Activated naive CD8-positive, alpha-beta T cell (primary cell): Measurements from ENCODE around the gene COX6B2.
A peak's percentile ranks its signal among the peaks of the same experiment; 100 is the strongest.
"Not testable (repeated sequence)": the region's sequence is repeated elsewhere in the genome, so short reads cannot be mapped to it uniquely, and the experiment has no call there.

Source experiments
- H3K27ac Mint-ChIP-seq: one replicate; pipeline ENCODE4 v1.8.0; 2021; ENCODE audit warnings: mixed read lengths
- H3K27me3 Mint-ChIP-seq: one replicate; pipeline ENCODE4 v1.8.0; 2021; ENCODE audit warnings: mixed read lengths
- H3K36me3 Mint-ChIP-seq: one replicate; pipeline ENCODE4 v1.8.0; 2021; ENCODE audit warnings: mixed read lengths
- H3K4me1 Mint-ChIP-seq: one replicate; pipeline ENCODE4 v1.8.0; 2021; ENCODE audit warnings: low read depth, mixed read lengths
- H3K4me3 Mint-ChIP-seq: one replicate; pipeline ENCODE4 v1.8.0; 2021; ENCODE audit warnings: mild to moderate bottlenecking, mixed read lengths
- H3K9me3 Mint-ChIP-seq: one replicate; pipeline ENCODE4 v1.8.0; 2021; ENCODE audit warnings: low read depth, mixed read lengths

The COX6B2 gene

GRCh38 chr19:55354698-55355212 lies at the start of gene COX6B2:
TSS of gene COX6B2 (minus strand) at chr19:55354719. CDS start at chr19:55354521, 198 bp downstream.
- Mint-ChIP-seq H3K36me3 (no peaks in the 10 kb centered on the region), H3K9me3 (no peaks in the 10 kb centered on the region), H3K27me3 (peaks cover 16% of the 10 kb centered on the region), H3K27ac (no peak within 1 kb of the TSS), H3K4me1 (peaks cover 16% of the 10 kb centered on the region), H3K4me3 (peak within 1 kb of the TSS; percentile 70)

- Mint-ChIP-seq H3K36me3 (peaks cover 3% of the 10 kb centered on the region), H3K4me1 (peaks cover 23% of the 10 kb centered on the region), H3K4me3 (no peak overlapping the region), H3K27me3 (no peaks in the 10 kb centered on the region), H3K9me3 (no peaks in the 10 kb centered on the region), H3K27ac (no peak overlapping the region)
Measured at GRCh38 chr19:55402509-55402908, 48.0 kb upstream of the COX6B2 start.

- not testable (repeated sequence) for H3K9me3 Mint-ChIP-seq, H3K36me3 Mint-ChIP-seq, H3K27ac Mint-ChIP-seq, H3K27me3 Mint-ChIP-seq, H3K4me3 Mint-ChIP-seq
- peaks cover 19% of the 10 kb centered on the region for H3K4me1 Mint-ChIP-seq
Measured at GRCh38 chr19:55401390-55401789, 46.9 kb upstream of the COX6B2 start.

- H3K9me3 Mint-ChIP-seq: no peaks in the 10 kb centered on the region
- H3K27me3 Mint-ChIP-seq: no peaks in the 10 kb centered on the region
- H3K27ac Mint-ChIP-seq: peak overlapping the region; percentile 22
- H3K4me3 Mint-ChIP-seq: no peak overlapping the region
- peaks cover 10% of the 10 kb centered on the region for H3K4me1 Mint-ChIP-seq
- H3K36me3 Mint-ChIP-seq: no peaks in the 10 kb centered on the region
Measured at GRCh38 chr19:55400281-55401087, 46.0 kb upstream of the COX6B2 start.

GRCh38 chr19:55398200-55398925 lies 43.8 kb upstream of the COX6B2 start:
- no peaks in the 10 kb centered on the region for H3K27me3 Mint-ChIP-seq
- no peaks in the 10 kb centered on the region for H3K9me3 Mint-ChIP-seq
- H3K27ac Mint-ChIP-seq: no peak overlapping the region

GRCh38 chr19:55392820-55393761 lies 38.6 kb upstream of the COX6B2 start:
- no peak overlapping the region for H3K4me3 Mint-ChIP-seq
- H3K27me3 Mint-ChIP-seq: no peaks in the 10 kb centered on the region
- H3K9me3 Mint-ChIP-seq: no peaks in the 10 kb centered on the region
- H3K4me1 Mint-ChIP-seq: peaks cover 30% of the 10 kb centered on the region
- peaks cover 2% of the 10 kb centered on the region for H3K36me3 Mint-ChIP-seq
- no peak overlapping the region for H3K27ac Mint-ChIP-seq

More at GRCh38 chr19:55398200-55398925, 43.8 kb upstream of the COX6B2 start:
- H3K36me3 Mint-ChIP-seq: no peaks in the 10 kb centered on the region
- H3K4me1 Mint-ChIP-seq: peaks cover 7% of the 10 kb centered on the region
- H3K4me3 Mint-ChIP-seq: no peak overlapping the region

GRCh38 chr19:55391702-55392615 lies 37.4 kb upstream of the COX6B2 start:
- Mint-ChIP-seq H3K27me3 (no peaks in the 10 kb centered on the region), H3K4me1 (peaks cover 34% of the 10 kb centered on the region), H3K4me3 (no peak overlapping the region), H3K9me3 (no peaks in the 10 kb centered on the region), H3K36me3 (peaks cover 2% of the 10 kb centered on the region), H3K27ac (peak overlapping the region; percentile 16)

GRCh38 chr19:55391191-55391670 lies 36.7 kb upstream of the COX6B2 start:
- Mint-ChIP-seq H3K36me3 (peaks cover 8% of the 10 kb centered on the region), H3K9me3 (no peaks in the 10 kb centered on the region), H3K27ac (peak overlapping the region; percentile 16), H3K4me1 (peaks cover 35% of the 10 kb centered on the region), H3K4me3 (no peak overlapping the region), H3K27me3 (no peaks in the 10 kb centered on the region)

- peak overlapping the region; percentile 73 for H3K4me3 Mint-ChIP-seq
- no peaks in the 10 kb centered on the region for H3K27me3 Mint-ChIP-seq
- H3K27ac Mint-ChIP-seq: peak overlapping the region; percentile 77
- H3K9me3 Mint-ChIP-seq: no peaks in the 10 kb centered on the region
- peaks cover 11% of the 10 kb centered on the region for H3K36me3 Mint-ChIP-seq
- peaks cover 35% of the 10 kb centered on the region for H3K4me1 Mint-ChIP-seq
Measured at GRCh38 chr19:55390461-55390880, 36.0 kb upstream of the COX6B2 start.

GRCh38 chr19:55389386-55390317 lies 35.1 kb upstream of the COX6B2 start:
- no peaks in the 10 kb centered on the region for H3K9me3 Mint-ChIP-seq
- peaks cover 38% of the 10 kb centered on the region for H3K4me1 Mint-ChIP-seq
- H3K36me3 Mint-ChIP-seq: peaks cover 11% of the 10 kb centered on the region
- peak overlapping the region; percentile 98 for H3K4me3 Mint-ChIP-seq
- peak overlapping the region; percentile 72 for H3K27ac Mint-ChIP-seq
- H3K27me3 Mint-ChIP-seq: no peaks in the 10 kb centered on the region

- peaks cover 46% of the 10 kb centered on the region for H3K4me1 Mint-ChIP-seq
Measured at GRCh38 chr19:55387736-55388497, 33.4 kb upstream of the COX6B2 start.

GRCh38 chr19:55386493-55386971 lies 32.0 kb upstream of the COX6B2 start:
- Mint-ChIP-seq H3K4me3 (peak overlapping the region; percentile 98), H3K4me1 (peaks cover 53% of the 10 kb centered on the region), H3K27ac (peak overlapping the region; percentile 99), H3K27me3 (no peaks in the 10 kb centered on the region), H3K9me3 (no peaks in the 10 kb centered on the region), H3K36me3 (peaks cover 13% of the 10 kb centered on the region)

More at GRCh38 chr19:55387736-55388497, 33.4 kb upstream of the COX6B2 start:
- Mint-ChIP-seq H3K27ac (peak overlapping the region; percentile 99), H3K27me3 (no peaks in the 10 kb centered on the region), H3K4me3 (peak overlapping the region; percentile 98), H3K36me3 (peaks cover 11% of the 10 kb centered on the region), H3K9me3 (no peaks in the 10 kb centered on the region)
